Gastroesophageal sphincter (tissue), 4 donors: ENCODE results near the gene TNXB. TPM values are rescaled to one million over a fixed set of nuclear protein-coding genes. Genes with fewer than 3 reads are reported as not detected.

Experiments
- ATAC-seq: fragments of 150-250 bp; one replicate; pipeline ENCODE4 v1.9.1; 2016; ENCODE audit warnings: mild to moderate bottlenecking, moderate library complexity
- H3K27ac ChIP-seq, 4 donors: fragments of 200-600 bp; sonication (generic) in 3 of 4; 1 replicate in 3 of 4; 2 replicates in 1 of 4; pipeline ENCODE4 v1.5.1; 2016 to 2019
- H3K27me3 ChIP-seq: fragments of 200-600 bp; sonication (generic); one replicate; pipeline ENCODE4 v1.5.1; 2019
- H3K36me3 ChIP-seq, 2 donors: fragments of 200-600 bp; sonication (generic); one replicate each; pipeline ENCODE4 v1.5.1; 2019; ENCODE audit warnings: control low read depth in 1 of 2
- H3K4me1 ChIP-seq, 3 donors: fragments of 200-600 bp; sonication (generic); 1 replicate in 2 of 3; 2 replicates in 1 of 3; pipeline ENCODE4 v1.5.1; 2016 to 2019; ENCODE audit warnings: control low read depth in 2 of 3
- H3K4me3 ChIP-seq, 2 donors: fragments of 200-600 bp; sonication (generic); one replicate each; pipeline ENCODE4 v1.5.1; 2019; ENCODE audit warnings: mild to moderate bottlenecking in 1 of 2, moderate library complexity in 1 of 2
- H3K9me3 ChIP-seq, 3 donors: fragments of 200-600 bp; sonication (generic); one replicate each; pipeline ENCODE4 v1.5.1; 2017 to 2019; ENCODE audit warnings: control low read depth in 2 of 3
- EP300 ChIP-seq: sonication (generic); formaldehyde crosslinking; IDR thresholded peaks from one replicate; pipeline ENCODE4 v1.6.1; 2017; ENCODE audit warnings: antibody characterized with exemption, mild to moderate bottlenecking
- POLR2A ChIP-seq, 2 donors: fragments of 450-650 bp; IDR thresholded peaks; one replicate each; pipeline ENCODE4 v1.6.1; 2017; ENCODE audit warnings: antibody characterized with exemption in 2 of 2, mild to moderate bottlenecking in 2 of 2, moderate library complexity in 1 of 2
- POLR2AphosphoS5 ChIP-seq: sonication (generic); formaldehyde crosslinking; IDR thresholded peaks from one replicate; pipeline ENCODE4 v1.6.1; 2017; ENCODE audit warnings: antibody characterized with exemption
- WGBS, 2 donors: methylation state at CpG; one replicate each; pipeline ENCODE4 v1.1.5; 2018; ENCODE audit warnings: low coverage in 1 of 2; 5-methylcytosine and 5-hydroxymethylcytosine counted together
- total RNA-seq, 4 donors: library from RNA; depleted of rRNA; stranded (reverse); fragments of >200 nt; gene quantifications; one replicate each; pipeline ENCODE4 v1.1.0, GENCODE V29; 2016
- TF ChIP-seq, protein P1 (sequence below), 4 experiments: fragments of 200-600 bp in 2 of 4; fragments of 450-650 bp in 2 of 4; sonication (generic) in 1 of 4; IDR thresholded peaks; one replicate each; pipeline ENCODE4 v1.5.1; 2017 to 2019; ENCODE audit warnings: antibody characterized with exemption in 4 of 4, mild to moderate bottlenecking in 2 of 4, moderate library complexity in 2 of 4

TNXB gene
- total RNA-seq, 4 donors from 2014 or later: 148 to 394 (median 190) TPM

DNA sequence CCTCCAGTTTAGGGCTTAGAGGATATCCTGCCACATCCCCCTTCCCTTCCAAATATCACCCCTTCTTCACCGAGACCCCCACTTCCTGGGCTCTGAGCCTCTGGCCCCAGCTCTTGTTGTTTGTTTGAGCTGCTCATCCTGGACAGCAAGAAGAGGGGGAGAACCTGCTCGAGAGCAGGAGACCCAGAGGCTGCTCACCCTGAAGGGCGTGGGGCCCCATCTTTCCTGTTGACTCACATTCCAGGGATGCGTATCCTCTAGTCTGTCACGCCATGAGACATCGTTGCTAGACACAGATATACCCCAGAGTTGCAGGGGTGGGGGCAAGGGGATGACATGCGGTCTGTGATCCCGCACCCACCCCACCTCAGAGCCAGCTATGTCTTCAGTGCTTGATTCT is 5.7 kb upstream of the TNXB start:
- WGBS, 2 donors: 68 to 78% methylated on average over 1 to 5 of the region's 8 CpGs
- H3K36me3 ChIP-seq: peaks cover 0 to 49% of the 10 kb centered on the region in 2 donors
- H3K9me3 ChIP-seq: no peaks in the 10 kb centered on the region
- H3K4me1 ChIP-seq: peaks cover 5 to 72% (median 48%) of the 10 kb centered on the region in 3 donors
- peak overlapping the region in 3 of 4 donors; percentile 77 to 86 (median 81) for H3K27ac ChIP-seq
- ATAC-seq: no peak
- TF ChIP-seq POLR2AphosphoS5 (no peak), POLR2A (IDR thresholded peaks at IDR 0.05) (no peak), EP300 (no peak)
- TF ChIP-seq, protein P1, sequence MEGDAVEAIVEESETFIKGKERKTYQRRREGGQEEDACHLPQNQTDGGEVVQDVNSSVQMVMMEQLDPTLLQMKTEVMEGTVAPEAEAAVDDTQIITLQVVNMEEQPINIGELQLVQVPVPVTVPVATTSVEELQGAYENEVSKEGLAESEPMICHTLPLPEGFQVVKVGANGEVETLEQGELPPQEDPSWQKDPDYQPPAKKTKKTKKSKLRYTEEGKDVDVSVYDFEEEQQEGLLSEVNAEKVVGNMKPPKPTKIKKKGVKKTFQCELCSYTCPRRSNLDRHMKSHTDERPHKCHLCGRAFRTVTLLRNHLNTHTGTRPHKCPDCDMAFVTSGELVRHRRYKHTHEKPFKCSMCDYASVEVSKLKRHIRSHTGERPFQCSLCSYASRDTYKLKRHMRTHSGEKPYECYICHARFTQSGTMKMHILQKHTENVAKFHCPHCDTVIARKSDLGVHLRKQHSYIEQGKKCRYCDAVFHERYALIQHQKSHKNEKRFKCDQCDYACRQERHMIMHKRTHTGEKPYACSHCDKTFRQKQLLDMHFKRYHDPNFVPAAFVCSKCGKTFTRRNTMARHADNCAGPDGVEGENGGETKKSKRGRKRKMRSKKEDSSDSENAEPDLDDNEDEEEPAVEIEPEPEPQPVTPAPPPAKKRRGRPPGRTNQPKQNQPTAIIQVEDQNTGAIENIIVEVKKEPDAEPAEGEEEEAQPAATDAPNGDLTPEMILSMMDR (IDR thresholded peaks at IDR 0.05): no peak
- H3K27me3 ChIP-seq: no peaks in the 10 kb centered on the region
- no peak overlapping the region for H3K4me3 ChIP-seq

DNA sequence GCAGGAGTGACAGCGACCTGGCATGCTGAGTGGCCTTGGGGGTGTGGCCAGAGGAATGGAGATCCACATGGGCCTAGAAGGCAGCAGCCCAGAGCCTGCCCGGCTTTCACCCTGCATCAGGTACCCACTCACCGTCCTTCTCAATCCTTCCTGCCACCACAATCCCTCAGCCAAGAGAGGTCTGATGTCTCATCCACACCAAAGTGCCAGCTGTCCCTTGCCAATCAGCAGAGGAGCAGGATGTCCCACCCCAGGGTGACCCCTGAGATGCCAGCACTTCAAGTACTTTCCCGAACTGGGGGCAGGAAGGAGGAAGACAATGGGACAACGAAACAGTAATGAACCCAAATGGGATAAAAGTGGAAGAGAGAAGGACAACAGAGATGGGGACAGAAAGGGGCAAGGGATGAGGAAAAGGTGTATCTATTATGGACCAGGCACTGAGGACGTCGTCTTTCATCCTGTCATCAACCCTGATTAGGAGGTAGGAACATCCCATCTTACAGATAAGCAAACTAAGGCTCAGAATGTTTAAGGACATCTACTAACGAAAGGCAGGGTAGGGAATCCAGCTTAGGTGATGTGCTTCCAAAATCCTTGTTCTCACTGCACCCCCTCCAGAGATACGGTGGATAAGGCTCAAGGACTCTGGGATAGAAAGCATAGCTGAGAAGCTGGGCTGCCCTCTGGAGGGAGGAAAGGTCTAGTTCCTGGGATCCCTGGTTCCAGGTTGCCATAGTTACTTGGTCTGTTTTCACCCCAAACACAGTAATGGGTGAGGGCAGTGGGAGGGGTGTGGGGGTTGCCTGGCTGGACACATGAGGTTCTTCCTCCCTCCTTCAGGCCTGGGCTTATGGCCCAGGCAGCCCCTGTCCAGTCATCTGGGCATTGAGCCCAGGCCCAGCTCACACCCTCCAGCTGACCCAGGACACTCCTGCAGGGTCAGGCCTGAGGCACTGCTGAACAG is 4.5 kb upstream of the TNXB start:
- Histone ChIP-seq H3K27ac (peak overlapping the region; percentile 67 to 86 (median 79)), H3K4me1 (peaks cover 5 to 72% (median 46%) of the 10 kb centered on the region in 3 donors), H3K27me3 (no peaks in the 10 kb centered on the region), H3K4me3 (no peak overlapping the region), H3K36me3 (peaks cover 0 to 41% of the 10 kb centered on the region in 2 donors), H3K9me3 (no peaks in the 10 kb centered on the region)
- peak; percentile 83 for TF ChIP-seq POLR2AphosphoS5
- TF ChIP-seq EP300: no peak
- TF ChIP-seq, protein P1 (IDR thresholded peaks at IDR 0.05): peak in 3 of 4 experiments; percentile 55 to 62 (median 60)
- TF ChIP-seq POLR2A (IDR thresholded peaks at IDR 0.05): no peak
- peak; percentile 87 for ATAC-seq
- WGBS, 2 donors: 36 to 41% methylated on average over 4 of the region's 9 CpGs

GRCh38 chr6:32112431-32112980 is 3.4 kb upstream of the TNXB start:
- H3K9me3 ChIP-seq: no peaks in the 10 kb centered on the region
- peaks cover 0 to 29% of the 10 kb centered on the region in 2 donors for H3K36me3 ChIP-seq
- WGBS, 2 donors: 42 to 62% methylated on average over 7 of the region's 9 CpGs
- TF ChIP-seq POLR2A (IDR thresholded peaks at IDR 0.05): no peak
- ATAC-seq: peak; percentile 8
- H3K27ac ChIP-seq: peak overlapping the region; percentile 67 to 86 (median 81)
- no peak overlapping the region for H3K4me3 ChIP-seq
- H3K4me1 ChIP-seq: peaks cover 5 to 78% (median 52%) of the 10 kb centered on the region in 3 donors
- H3K27me3 ChIP-seq: no peaks in the 10 kb centered on the region

DNA sequence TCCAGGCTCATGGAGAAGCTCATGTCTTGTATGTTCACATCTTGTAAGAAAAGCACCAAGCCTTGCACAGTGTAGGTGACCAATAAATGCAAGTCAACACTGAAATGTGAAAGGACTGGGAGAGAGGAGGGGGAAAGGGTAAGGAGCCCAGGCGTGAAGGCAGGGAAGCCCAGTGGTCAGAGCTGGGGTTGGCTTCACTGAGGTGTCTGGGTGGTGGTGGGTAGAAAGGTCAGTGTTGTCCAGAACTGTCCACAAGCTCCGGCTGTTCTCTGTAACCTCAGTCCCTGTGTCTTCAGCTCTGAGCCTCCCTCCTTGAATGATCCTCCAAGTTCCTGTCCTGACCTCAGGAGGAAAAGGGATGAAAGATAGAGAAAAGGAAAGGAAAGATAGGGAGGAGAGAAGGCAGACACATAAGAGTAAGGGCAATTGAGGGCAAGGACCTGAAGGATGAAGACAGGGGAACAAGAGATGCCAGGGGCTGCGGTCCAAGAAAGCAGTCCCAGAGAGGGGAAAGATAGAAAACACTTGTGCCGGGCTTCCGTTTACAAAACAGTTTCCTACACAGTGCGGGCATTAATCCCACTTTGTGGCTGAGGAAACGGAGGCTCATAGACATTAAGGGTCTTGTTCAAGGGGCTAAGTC is 2.4 kb upstream of the TNXB start:
- TF ChIP-seq POLR2A (IDR thresholded peaks at IDR 0.05): no peak
- peak; percentile 43 for TF ChIP-seq POLR2AphosphoS5
- Histone ChIP-seq H3K27ac (peak overlapping the region; percentile 26 to 86 (median 81)), H3K27me3 (no peaks in the 10 kb centered on the region), H3K36me3 (peaks cover 0 to 19% of the 10 kb centered on the region in 2 donors), H3K4me1 (peaks cover 5 to 87% (median 61%) of the 10 kb centered on the region in 3 donors), H3K9me3 (no peaks in the 10 kb centered on the region), H3K4me3 (no peak overlapping the region)
- ATAC-seq: peak; percentile 5
- WGBS, 2 donors: 24 to 31% methylated on average over 2 to 7 of the region's 7 CpGs

DNA sequence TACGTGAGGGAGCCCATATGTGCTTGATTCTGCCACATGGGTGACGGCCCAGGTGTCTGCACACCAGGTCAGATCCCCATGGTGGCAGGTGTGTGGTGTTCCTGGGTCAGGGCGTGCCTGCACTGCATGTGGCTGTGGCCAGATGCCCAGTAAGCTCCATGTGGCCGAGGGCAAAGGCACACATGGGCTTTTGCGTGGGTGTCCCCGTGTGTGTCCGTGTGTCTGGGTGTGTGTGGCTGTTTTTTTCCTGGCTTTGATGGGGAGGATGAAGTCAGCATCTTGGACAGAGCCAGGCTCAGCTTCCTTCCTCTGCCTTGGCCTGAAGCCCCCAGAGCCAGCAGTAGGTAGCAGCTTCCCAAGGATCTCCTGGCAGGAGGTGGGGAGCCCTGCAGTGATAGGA is 1.5 kb upstream of the TNXB start:
- peak overlapping the region in 1 of 2 donors; percentile 4 for H3K4me3 ChIP-seq
- no peaks in the 10 kb centered on the region for H3K27me3 ChIP-seq
- TF ChIP-seq, protein P1 (IDR thresholded peaks at IDR 0.05): no peak
- TF ChIP-seq EP300: no peak
- peak in 1 of 2 donors; percentile 14 for TF ChIP-seq POLR2A (IDR thresholded peaks at IDR 0.05)
- TF ChIP-seq POLR2AphosphoS5: peak; percentile 38
- peaks cover 5 to 96% (median 70%) of the 10 kb centered on the region in 3 donors for H3K4me1 ChIP-seq
- H3K9me3 ChIP-seq: no peaks in the 10 kb centered on the region
- H3K36me3 ChIP-seq: peaks cover 0 to 10% of the 10 kb centered on the region in 2 donors
- peak overlapping the region; percentile 26 to 86 (median 81) for H3K27ac ChIP-seq
- WGBS, 2 donors: 80% methylated on average over 2 of the region's 7 CpGs; no CpG with 5 or more reads in 1 of the 2 donors
- ATAC-seq: no peak
